GM12872 (cell line): Measurements from ENCODE around the gene STAM.

Experiments used
- TF ChIP-seq, protein P1 (sequence below): IDR thresholded peaks from 3 replicates; pipeline ENCODE4 v1.5.1; 2011; ENCODE audit warnings: low read depth, mild to moderate bottlenecking, low read length, moderate library complexity; ENCODE audit not compliant: insufficient read depth

STAM gene

GRCh38 chr10:17743437-17743836 lies 99.5 kb downstream of the STAM start:
- TF ChIP-seq, protein P1, sequence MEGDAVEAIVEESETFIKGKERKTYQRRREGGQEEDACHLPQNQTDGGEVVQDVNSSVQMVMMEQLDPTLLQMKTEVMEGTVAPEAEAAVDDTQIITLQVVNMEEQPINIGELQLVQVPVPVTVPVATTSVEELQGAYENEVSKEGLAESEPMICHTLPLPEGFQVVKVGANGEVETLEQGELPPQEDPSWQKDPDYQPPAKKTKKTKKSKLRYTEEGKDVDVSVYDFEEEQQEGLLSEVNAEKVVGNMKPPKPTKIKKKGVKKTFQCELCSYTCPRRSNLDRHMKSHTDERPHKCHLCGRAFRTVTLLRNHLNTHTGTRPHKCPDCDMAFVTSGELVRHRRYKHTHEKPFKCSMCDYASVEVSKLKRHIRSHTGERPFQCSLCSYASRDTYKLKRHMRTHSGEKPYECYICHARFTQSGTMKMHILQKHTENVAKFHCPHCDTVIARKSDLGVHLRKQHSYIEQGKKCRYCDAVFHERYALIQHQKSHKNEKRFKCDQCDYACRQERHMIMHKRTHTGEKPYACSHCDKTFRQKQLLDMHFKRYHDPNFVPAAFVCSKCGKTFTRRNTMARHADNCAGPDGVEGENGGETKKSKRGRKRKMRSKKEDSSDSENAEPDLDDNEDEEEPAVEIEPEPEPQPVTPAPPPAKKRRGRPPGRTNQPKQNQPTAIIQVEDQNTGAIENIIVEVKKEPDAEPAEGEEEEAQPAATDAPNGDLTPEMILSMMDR = no peak

DNA sequence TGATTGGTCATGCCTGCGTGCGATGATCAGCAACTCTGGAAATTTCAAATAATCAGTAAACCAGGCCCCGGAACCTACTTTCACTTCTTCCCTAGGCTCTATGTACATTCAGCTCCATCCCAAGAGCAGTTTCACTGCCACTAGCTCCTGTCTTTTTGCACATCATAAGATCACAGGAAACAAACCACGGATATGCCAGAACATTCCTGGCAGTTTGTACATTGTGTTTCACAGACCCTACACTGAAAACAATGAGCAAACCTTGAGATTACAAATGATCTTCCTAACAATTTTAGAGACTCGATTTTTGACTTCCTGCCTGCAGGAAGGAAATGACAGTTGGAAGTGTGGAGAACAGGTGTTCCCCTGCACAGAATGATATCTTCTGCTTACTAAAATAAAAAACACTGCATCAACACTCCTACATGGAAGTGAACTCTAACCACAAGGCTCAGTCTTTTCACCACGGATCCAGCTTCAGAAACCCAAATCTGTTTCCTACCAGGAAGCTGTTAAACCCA lies 100.5 kb downstream of the STAM start:
- TF ChIP-seq, protein P1 = no peak

- TF ChIP-seq, protein P1 = no peak
Measured at GRCh38 chr10:17747883-17748550, 104.1 kb downstream of the STAM start.

GRCh38 chr10:17749890-17750289 lies 105.9 kb downstream of the STAM start:
- TF ChIP-seq, protein P1 = no peak

DNA sequence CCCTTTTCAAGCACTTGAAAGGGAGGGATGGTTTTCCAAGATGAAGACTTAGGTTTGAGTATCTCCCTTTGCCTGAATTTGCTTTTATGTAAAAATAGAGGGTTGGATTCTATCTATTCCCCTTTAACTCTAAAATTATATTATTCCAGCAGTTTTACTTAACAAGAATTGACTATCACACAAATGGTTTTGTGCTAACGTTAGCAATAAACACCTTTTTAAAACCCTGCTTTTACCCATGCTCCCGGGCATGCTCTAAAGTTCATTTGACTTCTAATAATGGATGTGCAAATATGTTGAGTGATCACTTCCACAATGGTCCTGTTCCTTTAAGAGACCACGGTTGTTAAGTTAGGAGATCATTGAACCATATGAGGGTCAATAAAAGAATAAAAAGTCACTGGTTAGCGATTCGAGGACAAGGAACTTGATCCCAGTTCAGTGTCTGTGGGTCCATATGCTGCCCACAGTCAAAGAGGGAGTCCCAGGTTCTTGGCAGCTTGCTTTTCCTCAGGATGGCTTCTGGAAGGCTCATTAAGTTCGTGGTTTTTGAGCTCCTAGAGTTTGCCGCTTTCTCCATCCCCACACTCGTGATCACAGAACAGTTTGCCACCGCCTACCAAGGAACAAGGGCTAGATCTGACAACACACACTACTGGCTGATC lies 108.0 kb downstream of the STAM start, which contains the start of gene TMEM236:
Gene TMEM236, plus strand, starts transcription at position 421 of the 665 bp plus-strand sequence. Its CDS starts 95 bp downstream, at position 516.
- TF ChIP-seq, protein P1 = no peak

- TF ChIP-seq, protein P1 = no peak
Measured at GRCh38 chr10:17756557-17757217, 112.7 kb downstream of the STAM start.

GRCh38 chr10:17758200-17758599 lies 114.2 kb downstream of the STAM start:
- TF ChIP-seq, protein P1 = no peak
